Stimulated activated CD4-positive, alpha-beta T cell treated with anti-CD3 and anti-CD28 coated beads, Interleukin-2, amount 100 ng/mL, for 4 hours (primary cell): ENCODE data around the gene PAPOLG.

ENCODE experiments used
- DNase-seq: peaks from one replicate; pipeline ENCODE4 v3.0.0-alpha.2; 2020; ENCODE audit warnings: low read depth

The PAPOLG gene

DNA sequence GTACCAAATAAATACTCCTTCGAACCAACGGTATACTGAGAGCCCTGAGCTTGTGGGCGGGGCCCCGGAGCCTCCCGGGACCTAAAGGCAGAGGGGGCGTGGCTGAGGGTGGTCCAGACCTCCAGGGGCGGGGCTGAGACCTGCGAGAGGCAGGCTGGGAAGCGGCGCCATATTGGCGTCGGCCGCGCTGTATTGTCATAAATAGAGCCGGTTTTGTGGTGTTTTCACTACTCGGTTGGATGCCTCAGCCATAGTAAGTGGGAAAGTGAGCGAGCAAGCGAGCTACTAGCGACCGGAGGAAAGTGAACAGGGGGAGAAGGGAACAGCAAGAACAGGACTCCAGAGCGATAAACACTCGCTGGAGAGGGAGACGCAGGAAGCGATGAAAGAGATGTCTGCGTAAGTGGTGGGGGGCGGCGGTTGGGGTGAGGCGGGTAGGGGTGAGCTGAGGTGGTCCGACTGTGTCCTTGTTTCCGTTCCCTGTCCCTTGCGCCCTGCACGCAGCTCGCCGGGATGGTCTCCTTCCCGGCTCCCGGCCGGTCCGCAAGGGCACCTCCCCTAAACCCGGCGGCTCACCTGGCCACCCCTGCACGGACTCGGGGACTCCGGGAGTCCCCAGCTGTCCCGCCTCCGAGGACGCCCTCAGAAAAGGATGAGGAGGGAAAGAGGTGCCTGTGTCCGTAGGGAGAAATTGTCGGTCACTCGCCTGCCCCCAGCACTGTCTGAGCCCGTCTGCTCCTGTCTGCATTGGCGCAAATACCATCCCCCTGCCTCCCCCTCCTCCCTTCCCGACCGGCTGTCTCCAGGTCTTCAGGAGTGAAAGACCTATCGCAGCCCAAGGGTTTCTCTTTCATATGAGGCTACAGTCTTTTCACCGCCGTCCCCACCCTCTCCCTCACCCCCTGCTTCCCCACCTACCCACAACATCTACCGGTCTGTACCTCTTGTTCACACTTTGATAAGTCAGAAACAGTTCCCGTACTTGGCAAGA lies at the start of gene PAPOLG:
Gene PAPOLG (plus strand): TSS at position 172 of the 991 bp plus-strand sequence. CDS start 211 bp downstream, at position 383.
- DNase-seq, result peak; percentile 97

DNA sequence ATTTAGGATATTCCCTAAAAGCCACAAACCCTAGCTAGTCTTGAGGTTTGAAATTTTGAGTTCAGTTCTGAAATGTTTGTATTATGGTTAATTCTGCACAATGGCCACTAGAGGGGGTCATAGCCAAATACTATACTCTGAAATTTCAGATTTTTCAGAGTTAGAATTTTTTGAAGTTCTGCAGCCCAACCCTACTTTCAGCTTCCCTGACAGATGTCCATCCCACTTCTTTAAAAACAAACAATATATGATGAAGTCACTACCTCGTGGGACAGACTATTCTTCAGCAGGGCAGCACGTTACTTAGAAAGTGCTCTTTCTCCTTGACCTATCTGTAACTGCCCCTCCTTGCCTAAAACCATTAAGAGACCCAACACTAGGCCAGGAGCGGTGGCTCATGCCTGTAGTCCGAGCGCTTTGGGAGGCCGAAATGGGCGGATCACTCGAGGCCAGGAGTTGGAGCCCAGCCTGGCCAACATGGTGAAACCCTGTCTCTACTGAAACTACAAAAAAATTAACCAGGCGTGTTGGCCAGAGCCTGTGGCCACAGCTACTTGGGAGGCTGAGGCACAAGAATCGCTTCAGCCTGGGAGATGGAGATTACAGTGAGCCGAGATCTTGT lies 48.2 kb upstream of the PAPOLG start:
- no peak for DNase-seq

DNA sequence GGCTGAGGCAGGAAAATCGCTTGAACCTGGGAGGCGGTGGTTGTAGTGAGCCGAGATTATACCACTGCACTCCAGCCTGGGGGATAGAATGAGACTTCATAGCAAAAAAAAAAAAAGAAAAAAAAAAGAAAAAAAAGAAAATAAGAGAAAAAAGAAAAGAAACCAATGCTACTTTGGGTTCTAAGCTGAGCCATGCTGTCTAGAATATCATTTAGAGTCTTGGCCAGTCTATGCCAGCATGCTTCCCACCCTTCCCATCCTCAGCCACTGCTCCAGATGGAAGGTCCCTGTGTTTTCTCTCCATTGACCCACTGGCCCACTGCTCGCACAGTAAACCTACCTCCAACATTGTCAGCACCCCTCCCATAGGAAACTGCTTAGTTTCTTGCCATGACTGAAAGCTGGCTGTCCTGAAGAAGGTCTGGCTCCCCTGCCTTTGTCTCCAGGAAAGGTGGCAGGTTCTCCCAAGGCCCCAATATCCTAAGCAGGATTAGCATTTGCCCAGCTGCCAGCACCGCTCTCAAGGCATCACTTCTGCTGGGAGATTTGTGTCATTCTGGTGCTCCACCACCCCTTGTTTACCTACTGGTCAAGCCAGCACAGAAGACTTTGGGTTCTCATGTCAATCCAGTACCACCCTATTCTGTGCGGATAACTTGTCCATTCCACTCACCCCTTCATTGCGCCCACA lies 47.3 kb upstream of the PAPOLG start:
- no peak for DNase-seq

DNA sequence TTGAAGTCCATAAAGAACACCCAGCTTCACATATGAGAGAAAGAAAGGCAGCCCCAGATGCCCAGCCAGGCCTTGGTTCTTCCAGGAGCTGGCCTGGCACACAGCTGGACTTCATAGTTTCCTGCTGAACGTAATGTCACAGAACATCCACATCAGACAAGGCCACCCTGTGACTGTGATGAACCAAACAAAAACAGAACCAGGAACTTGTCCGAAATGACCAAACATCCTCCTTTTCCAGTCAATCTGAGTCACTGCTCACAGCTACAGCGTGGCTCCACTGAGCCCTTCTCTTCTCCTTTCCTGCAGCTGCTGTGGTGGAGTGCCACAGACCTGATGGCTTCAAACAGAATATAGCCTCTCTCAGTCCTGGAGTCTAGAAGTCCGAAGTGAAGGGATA lies 45.4 kb upstream of the PAPOLG start:
- DNase-seq, result no peak

DNA sequence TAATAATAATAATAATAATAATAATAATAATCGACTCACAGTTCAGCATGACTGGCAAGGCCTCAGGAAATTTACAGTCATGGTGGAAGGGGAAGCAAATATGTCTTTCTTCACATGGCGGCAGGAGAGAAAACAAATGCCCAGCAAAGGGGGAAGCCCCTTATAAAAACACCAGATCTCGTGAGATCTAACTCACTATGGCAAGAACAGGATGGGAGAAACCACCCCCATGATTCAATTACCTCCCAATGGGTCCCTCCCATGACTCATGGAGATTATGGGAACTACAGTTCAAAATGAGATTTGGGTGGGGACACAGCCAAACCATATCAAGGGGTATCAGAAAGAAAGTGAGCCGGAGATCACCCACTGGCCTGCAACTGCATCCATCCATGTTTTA lies 40.5 kb upstream of the PAPOLG start:
- no peak for DNase-seq

DNA sequence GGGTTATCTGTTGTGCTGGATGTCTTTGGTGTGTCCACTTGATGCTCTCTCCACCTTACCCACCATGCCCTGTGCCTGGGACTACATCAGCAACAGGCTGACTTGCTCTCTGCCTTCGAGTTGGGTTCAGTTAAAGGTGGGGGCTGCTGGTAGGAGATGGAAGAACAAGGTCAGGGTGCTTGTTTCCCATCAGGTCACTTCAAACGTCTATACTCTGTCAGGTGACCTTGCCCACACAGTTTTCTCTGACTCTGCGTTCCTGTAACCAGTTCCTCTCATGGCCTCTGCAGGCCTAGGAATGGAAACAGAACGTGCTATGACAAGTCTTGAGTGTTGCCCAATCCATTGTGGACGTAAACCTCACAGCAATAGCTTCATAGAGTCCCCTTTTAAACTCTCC lies 38.4 kb upstream of the PAPOLG start:
- DNase-seq, result no peak

DNA sequence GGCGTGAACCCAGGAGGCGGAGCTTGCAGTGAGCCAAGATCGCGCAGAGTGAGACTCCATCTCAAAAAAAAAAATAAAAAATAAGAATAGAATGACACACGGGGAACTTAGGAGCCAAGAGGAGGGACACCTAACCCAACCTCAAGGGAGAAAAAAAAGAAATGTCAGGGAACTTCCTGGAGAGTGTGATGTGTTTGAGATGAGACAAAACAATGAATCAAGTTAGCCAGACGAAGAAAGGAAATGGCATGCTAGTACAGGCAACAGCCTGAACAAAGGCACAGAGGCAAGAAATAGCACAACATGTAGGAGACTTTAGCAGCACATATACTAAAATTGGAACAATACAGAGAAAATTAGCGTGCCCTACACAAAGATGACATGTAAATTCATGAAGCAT lies 36.7 kb upstream of the PAPOLG start:
- DNase-seq, result no peak

DNA sequence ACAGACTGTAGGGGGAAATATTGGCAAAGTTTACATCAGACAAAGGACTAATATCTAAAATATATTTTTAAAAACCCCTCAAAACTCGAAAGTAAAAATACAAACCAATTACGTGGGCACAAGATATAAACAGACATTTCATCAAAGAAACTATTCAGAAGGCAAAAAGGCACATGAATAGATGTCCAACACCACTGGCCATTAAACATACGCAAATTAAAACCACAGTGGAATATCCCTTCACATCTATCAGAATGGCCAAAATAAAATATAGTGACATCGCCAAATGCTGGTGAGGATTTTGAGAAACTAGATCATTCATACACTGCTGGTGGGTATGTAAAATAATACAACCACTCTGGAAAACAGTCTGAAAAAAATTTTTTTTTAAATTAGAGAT lies 30.6 kb upstream of the PAPOLG start:
- DNase-seq, result no peak

DNA sequence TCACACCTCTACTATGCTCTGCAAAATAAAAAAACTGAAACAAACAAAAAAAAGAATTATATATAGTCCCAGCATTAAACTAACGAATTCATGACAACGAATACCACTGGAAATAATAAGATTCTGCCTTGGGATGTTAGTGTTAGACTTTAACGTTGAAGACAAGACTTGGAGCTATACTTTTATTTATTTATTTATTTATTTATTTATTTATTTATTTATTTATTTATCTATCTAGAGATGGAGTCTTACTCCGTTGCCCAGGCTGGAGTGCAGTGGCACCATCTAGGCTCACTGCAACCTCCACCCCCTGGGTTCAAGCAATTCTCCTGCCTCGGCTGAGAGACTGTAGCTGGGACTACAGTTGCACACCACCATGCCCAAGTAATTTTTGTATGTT lies 27.2 kb upstream of the PAPOLG start:
- no peak for DNase-seq

DNA sequence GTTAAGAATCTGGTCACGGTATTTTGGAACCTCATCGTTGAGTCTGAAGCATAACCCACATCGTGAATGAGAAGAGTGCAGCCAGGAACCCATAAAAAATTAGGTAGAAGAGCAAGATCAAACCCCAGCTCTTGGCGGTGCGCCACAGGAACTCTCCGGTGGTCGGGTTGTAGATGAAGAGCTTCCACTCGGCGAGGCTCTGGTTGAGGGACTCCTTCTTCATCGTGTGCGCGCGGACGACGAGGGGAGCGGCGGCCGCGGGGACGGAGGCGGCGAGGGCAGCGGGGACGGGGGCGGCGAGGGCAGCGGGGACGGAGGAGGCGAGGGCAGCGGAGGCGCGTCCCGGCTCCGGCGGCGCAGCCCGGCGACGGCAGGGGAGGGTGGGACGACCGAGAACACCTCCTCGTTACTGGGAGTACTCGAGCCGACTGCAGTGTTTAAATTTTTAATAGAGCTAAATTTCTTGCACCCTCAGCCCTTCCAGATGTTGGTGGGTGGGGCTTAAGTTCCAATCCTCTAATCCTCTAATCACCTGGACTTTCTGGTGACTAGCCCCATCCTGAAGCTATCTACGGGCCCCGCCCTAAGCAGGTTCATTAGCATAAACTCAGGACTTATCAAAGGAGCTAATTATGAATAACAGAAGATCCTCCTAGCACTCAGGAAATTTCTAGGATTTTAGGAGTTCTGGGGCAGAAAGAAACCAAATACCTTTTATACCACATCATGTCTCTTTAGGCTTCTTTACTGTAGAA lies 20.4 kb upstream of the PAPOLG start:
- DNase-seq, result no peak

DNA sequence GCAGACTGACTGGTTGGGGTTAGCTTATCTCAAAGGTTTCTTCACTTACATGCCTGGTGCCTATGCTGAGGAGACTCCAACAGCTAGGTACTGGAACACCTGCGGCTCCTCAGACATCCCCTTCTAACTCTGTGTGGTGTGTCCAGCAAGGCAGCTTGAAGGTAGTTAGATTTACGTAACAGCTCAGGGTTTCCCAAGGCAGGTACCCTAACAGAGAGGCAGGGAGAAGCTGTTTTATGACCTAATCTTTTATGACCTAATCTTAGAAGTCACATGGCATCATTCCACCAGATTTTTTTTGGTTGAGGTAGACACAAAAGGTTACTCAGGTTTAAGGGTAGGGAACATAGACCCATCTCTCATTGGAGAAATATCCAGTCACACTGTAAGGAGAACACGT lies 17.4 kb upstream of the PAPOLG start:
- no peak for DNase-seq

DNA sequence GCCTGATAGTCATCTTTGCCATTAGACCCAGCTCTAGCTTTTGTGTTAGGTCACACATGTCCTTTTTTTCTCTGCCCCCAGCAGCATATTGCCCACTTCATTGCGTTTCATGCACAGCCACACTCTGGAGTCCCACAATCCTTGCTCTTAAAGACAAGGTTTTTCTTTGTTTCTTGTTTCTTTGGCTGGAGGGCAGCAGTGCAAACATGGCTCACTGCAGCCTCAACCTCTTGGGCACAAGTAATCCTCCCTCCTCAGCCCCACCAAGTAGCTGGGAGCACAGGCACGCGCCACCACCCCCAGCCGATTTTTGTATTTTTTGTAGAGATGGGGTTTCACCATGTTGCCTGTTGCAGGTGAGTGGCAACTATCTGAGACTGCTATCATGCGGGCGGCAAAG lies 16.9 kb upstream of the PAPOLG start:
- no peak for DNase-seq

DNA sequence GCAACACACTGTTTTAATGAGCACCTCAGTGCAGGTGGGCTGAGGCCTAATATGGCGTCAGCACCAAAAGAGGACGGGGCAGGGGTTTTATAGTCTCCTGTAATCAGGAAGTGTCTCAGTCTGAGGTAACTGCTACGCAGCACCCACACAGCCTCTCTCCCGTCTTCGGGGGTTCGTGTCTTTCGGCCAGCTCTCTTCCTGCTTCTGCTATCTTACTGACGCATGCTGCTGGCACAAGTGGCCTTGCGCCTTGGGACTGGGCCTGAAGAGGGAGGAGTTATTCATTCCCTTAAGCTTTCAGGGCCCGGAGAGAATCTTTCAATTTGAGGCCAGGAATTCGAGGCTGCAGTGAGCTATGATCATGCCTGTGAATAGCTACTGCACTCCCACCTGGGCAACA lies 14.5 kb upstream of the PAPOLG start:
- DNase-seq, result no peak

DNA sequence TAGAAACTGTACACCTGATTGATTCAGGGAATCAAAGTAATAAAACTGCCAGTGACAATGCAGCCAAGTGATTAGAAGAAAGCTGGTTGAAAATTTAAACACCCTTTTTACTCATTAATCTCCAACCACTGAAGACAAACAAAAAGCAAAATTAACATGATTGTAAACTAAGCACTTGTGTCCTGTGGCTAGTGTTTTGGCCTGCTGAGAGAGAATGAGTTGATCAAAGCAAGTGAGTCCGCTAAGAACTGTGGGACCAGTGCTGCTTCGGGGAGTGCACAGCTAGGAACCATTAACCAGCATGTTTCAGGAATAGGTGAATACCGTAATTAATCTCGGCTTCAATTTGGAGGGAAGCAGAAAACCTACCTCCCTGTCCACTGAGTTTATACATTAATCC lies 13.6 kb upstream of the PAPOLG start:
- no peak for DNase-seq

DNA sequence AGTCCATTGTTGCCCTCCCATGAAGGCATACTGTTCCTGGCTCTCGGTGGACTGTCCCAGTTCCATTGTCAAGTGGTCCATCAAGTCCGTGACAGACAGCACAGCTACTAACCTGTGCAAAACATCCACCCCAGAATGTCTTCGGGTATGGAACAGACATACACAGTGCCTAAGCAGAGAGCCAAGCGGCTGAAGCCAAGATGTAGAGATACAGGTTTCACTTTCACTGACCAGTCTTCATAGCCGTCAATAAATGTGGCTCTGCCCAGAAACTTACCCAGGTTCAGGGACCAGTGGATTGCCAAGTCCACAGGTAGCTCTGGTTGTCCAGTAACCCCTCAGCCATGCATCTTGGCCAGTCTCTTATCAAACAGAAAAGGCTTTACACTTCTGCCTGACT lies 10.7 kb upstream of the PAPOLG start:
- no peak for DNase-seq

DNA sequence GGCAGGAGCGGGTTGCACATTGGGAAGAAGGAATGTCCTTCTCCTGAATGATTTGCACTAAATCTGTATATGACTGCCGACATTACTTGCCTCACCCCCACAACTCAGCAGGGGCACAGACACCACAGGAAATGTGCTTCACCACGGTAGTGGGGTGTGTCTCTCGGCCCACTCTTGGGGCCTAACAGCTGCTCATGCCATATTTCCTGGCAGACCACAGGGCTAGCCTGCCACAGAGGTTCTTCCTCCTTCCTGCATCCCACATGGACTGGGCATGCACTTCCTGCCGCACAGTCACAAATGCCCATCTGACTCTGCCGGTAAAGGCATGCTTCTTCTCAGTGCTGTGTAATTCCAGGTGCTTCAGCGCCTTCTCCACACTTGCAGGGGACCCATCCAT lies 10.3 kb upstream of the PAPOLG start:
- no peak for DNase-seq

DNA sequence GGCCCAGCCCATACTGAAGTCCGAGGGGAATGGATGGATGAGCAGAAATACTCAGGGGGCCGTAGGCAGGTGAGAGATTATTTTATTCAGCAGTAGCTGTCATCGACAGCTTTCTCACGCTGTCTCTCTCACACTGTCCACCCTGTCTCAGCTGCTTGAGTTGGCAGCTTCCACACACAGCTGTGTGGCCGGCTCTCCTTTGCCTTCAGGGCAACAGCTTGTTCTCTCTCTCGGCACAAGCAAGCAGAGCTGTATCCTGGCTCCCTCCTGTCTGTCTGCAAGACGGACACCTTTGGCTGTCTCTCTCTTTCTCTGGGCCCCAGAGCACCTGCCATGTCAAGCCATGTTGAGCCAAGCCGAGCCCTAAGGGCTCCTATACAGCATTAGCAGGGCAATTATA lies 9.8 kb upstream of the PAPOLG start:
- no peak for DNase-seq

DNA sequence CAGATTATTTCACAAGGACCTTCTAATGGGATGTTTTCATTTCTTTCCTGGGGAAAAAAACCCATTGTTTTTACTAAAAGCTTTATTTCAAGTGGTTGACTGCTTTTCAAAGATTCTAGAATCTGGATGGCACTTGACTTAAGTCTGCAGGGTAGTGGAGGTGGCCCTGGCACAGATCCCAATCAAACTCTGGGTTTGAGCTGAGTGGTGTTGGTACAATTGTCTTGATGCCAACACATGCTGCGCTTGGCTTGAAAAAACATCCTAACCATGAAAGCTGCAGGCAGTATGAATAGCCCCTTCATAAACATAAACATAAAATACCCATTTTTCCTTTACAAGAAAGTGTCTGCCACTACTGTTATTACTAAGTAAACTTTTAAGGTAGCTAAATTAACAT lies 3.6 kb downstream of the PAPOLG start:
- DNase-seq, result no peak

DNA sequence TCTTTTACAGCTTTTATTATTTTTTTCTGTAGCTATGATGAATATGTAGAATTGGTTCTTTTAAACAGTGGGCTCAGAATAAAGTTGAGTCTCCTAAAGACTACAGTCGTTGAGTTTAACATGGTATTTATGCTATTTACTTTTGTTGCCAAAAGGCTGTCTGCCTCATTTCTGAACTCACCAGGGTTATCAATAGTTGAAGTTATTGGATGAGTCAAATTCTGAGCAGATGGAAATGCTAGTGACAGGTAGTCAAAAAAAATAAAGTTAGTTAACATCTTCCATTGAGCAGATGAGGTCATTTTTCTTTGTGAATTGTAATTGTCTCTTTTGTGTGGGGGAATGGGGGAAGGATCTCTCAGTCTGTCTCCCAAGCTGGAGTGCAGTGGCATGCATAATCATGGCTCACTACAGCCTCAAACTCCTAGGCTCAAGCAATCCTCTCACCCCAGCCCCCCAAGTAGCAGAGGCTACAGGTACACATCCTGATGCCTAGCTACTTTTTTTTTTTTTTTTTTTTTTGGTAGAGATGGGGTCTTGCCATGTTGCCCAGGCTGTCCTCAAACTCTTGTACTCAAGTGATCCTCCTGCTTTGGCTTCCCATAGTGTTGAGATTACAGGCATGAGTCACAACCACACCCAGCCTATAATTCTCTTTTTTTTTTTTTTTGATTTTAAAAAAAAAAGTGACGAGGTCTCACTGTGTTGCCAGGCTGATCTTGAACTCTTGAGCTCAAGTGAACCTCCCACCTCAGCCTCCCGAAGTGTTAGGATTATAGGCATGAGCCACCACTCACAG lies 8.9 kb downstream of the PAPOLG start:
- DNase-seq, result no peak

DNA sequence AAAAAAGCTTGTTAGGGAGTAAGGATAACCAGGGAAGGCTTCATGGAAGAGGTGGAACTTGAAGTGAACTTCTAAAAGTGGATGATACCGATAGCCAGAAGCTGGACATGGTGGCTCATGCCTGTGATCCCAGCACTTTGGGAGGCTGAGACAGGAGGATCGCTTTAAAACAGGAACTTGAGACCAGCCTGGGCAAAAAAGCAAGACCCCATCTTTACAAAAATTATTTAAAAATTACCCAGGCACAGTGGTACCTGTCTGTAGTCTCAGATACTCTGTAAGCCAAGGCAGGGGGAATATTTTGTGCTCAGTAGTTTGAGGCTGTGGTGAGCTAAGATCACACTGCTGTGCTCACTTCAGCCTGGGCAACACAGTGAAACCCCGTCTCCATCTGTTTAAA lies 10.2 kb downstream of the PAPOLG start:
- no peak for DNase-seq

DNA sequence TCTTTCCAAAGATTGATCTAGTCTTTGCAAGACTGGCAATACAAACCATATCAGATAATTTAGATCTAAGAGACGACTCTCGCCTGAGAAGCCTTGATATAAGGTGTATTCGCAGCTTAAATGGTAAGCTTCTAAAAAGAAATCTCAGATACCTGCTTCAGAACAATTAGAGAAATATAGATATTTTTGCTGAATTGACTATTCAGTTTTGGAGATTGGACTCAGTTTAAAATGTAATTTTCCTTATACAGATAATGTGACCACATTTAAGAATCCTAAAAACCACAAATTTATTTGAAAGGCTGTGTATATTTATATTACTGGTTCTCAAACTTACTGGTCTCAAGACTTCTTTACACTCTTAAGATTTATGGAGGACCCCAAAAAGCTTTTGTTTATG lies 15.4 kb downstream of the PAPOLG start:
- no peak for DNase-seq
